IMR-90 (cell line): Measurements from ENCODE around the gene EBF4. TPM values are rescaled to one million over a fixed set of nuclear protein-coding genes. Genes with fewer than 3 reads are reported as not detected.

Experiments used
- ATAC-seq: fragments of 200-7000 bp; cut with Tn5 transposase; 2 replicates; pipeline ENCODE4 v1.9.1; 2020; ENCODE audit warnings: low read depth, mild to moderate bottlenecking, moderate library complexity
- BruUV-seq: library from RNA; stranded (reverse); fragments of 400-500 nt; replicated peaks from 2 replicates; lab custom pipeline; 2021; lab: Mats Ljungman, UMichigan
- CTCF ChIA-PET: fragments of 300-600 bp; formaldehyde crosslinking; extraction: SDS; loops from one replicate; lab custom pipeline; 2021; ENCODE audit warnings: antibody characterized with exemption; lab: Yijun Ruan, JAX
- POLR2A ChIA-PET: fragments of 300-600 bp; sonication (Branson Sonifier 250); formaldehyde crosslinking; loops from one replicate; lab custom pipeline; 2022; ENCODE audit warnings: antibody characterized with exemption; ENCODE audit not compliant: unreplicated experiment; lab: Charles Lee
- DNase-seq: peaks from one replicate; pipeline ENCODE4 v3.0.0; 2013
- H2AFZ ChIP-seq: replicated peaks from 2 replicates; pipeline ENCODE3; 2013; ENCODE audit warnings: low read length, mild to moderate bottlenecking; ENCODE audit not compliant: poor library complexity
- H2AK5ac ChIP-seq: 2 replicates; pipeline ENCODE4 v1.6.1; 2013; ENCODE audit warnings: low read depth, low read length, inconsistent platforms
- H2AK9ac ChIP-seq: replicated peaks from 2 replicates; pipeline ENCODE3; 2013; ENCODE audit warnings: mild to moderate bottlenecking, low read depth, low read length, moderate library complexity; ENCODE audit not compliant: poor library complexity
- H2BK120ac ChIP-seq: 2 replicates; pipeline ENCODE4 v1.6.1; 2013; ENCODE audit warnings: low read depth, low read length, inconsistent platforms
- H2BK15ac ChIP-seq: 3 replicates; pipeline ENCODE4 v1.6.1; 2013; ENCODE audit warnings: low read depth, low read length, inconsistent platforms
- H2BK20ac ChIP-seq: 2 replicates; pipeline ENCODE4 v1.6.1; 2013; ENCODE audit warnings: low read depth, mild to moderate bottlenecking, inconsistent platforms, low read length, moderate library complexity
- H2BK5ac ChIP-seq: 2 replicates; pipeline ENCODE4 v1.6.1; 2013; ENCODE audit warnings: mild to moderate bottlenecking, low read depth, low read length, inconsistent platforms; ENCODE audit not compliant: poor library complexity, severe bottlenecking
- H3K14ac ChIP-seq: replicated peaks from 2 replicates; pipeline ENCODE4 v1.6.1; 2013; ENCODE audit warnings: low read depth, low read length, inconsistent platforms
- H3K18ac ChIP-seq: 2 replicates; pipeline ENCODE4 v1.6.1; 2013; ENCODE audit warnings: low read depth, low read length, control low read depth
- H3K23ac ChIP-seq: 2 replicates; pipeline ENCODE4 v1.6.1; 2013; ENCODE audit warnings: low read depth, low read length, inconsistent platforms
- H3K27ac ChIP-seq: 2 replicates; pipeline ENCODE4 v1.5.1; 2013; ENCODE audit warnings: mild to moderate bottlenecking, control low read depth, low read length; ENCODE audit not compliant: insufficient read depth
- H3K27me3 ChIP-seq: 2 replicates; pipeline ENCODE4 v1.6.1; 2013; ENCODE audit warnings: low read length; ENCODE audit not compliant: control insufficient read depth, insufficient read depth
- H3K36me3 ChIP-seq: 2 replicates; pipeline ENCODE4 v1.6.1; 2013; ENCODE audit warnings: low read length, mixed read lengths; ENCODE audit not compliant: control insufficient read depth, insufficient read depth
- H3K4ac ChIP-seq: 2 replicates; pipeline ENCODE4 v1.6.1; 2013; ENCODE audit warnings: low read depth, low read length, inconsistent platforms
- H3K4me1 ChIP-seq: 2 replicates; pipeline ENCODE4 v1.6.1; 2013; ENCODE audit warnings: low read length, mixed read lengths; ENCODE audit not compliant: control insufficient read depth, insufficient read depth
- H3K4me2 ChIP-seq: 2 replicates; pipeline ENCODE4 v1.6.1; 2013; ENCODE audit warnings: low read depth, mild to moderate bottlenecking, control low read depth, low read length, moderate library complexity
- H3K4me3 ChIP-seq: 2 replicates; pipeline ENCODE4 v1.5.1; 2013; ENCODE audit warnings: low read depth, mild to moderate bottlenecking, control low read depth, low read length, moderate library complexity; ENCODE audit not compliant: insufficient read depth
- H3K56ac ChIP-seq: 2 replicates; pipeline ENCODE4 v1.6.1; 2013; ENCODE audit warnings: low read length, inconsistent platforms; ENCODE audit not compliant: insufficient read depth; ENCODE audit errors: extremely low read depth
- H3K79me1 ChIP-seq, 2 experiments: 2 replicates each; pipeline ENCODE4 v1.6.1; 2013; ENCODE audit warnings: low read length in 2 of 2, inconsistent platforms in 1 of 2, low read depth in 1 of 2
- H3K9ac ChIP-seq: 2 replicates; pipeline ENCODE4 v1.6.1; 2013; ENCODE audit warnings: low read depth, low read length, control low read depth
- H3K9me1 ChIP-seq: 2 replicates; pipeline ENCODE4 v1.6.1; 2013; ENCODE audit warnings: low read length, inconsistent platforms; ENCODE audit not compliant: insufficient read depth
- H3K9me3 ChIP-seq: 2 replicates; pipeline ENCODE4 v1.6.1; 2013; ENCODE audit warnings: low read length; ENCODE audit not compliant: control insufficient read depth, insufficient read depth
- H4K20me1 ChIP-seq: 2 replicates; pipeline ENCODE4 v1.6.1; 2013; ENCODE audit warnings: low read length, inconsistent platforms; ENCODE audit not compliant: insufficient read depth
- H4K5ac ChIP-seq: 2 replicates; pipeline ENCODE4 v1.6.1; 2013; ENCODE audit warnings: mild to moderate bottlenecking, low read depth, low read length, control low read depth
- H4K8ac ChIP-seq, 2 experiments: 2 replicates each; pipeline ENCODE4 v1.6.1; 2013; ENCODE audit warnings: low read depth in 2 of 2, low read length in 2 of 2, control low read depth in 1 of 2, inconsistent platforms in 1 of 2
- H4K91ac ChIP-seq: 2 replicates; pipeline ENCODE4 v1.6.1; 2013; ENCODE audit warnings: low read depth, low read length, inconsistent platforms; ENCODE audit not compliant: insufficient read depth
- BHLHE40 ChIP-seq: fragments of 150-350 bp; IDR thresholded peaks from 2 replicates; pipeline ENCODE4 v1.6.1; 2016; ENCODE audit warnings: mild to moderate bottlenecking, low read depth, low read length
- CHD1 ChIP-seq: IDR thresholded peaks from 2 replicates; pipeline ENCODE4 v1.6.1; 2012; ENCODE audit warnings: low read depth, low read length, improper control_type of control experiment
- CTCF ChIP-seq: conservative IDR thresholded peaks from 2 replicates; pipeline ENCODE4 v1.5.1; 2012; ENCODE audit warnings: mild to moderate bottlenecking, low read depth, low read length, improper control_type of control experiment
- ELK1 ChIP-seq: fragments of 150-350 bp; IDR thresholded peaks from 2 replicates; pipeline ENCODE4 v1.6.1; 2016; ENCODE audit warnings: low read depth, mild to moderate bottlenecking, low read length, moderate library complexity, borderline replicate concordance
- FOS ChIP-seq: fragments of 150-350 bp; IDR thresholded peaks from 2 replicates; pipeline ENCODE4 v1.6.1; 2016; ENCODE audit warnings: low read depth, low read length
- MAFK ChIP-seq: IDR thresholded peaks from 2 replicates; pipeline ENCODE4 v1.6.1; 2012; ENCODE audit warnings: low read depth, low read length, improper control_type of control experiment
- MAZ ChIP-seq: IDR thresholded peaks from 2 replicates; pipeline ENCODE4 v1.6.1; 2012; ENCODE audit warnings: low read depth, mild to moderate bottlenecking, low read length, improper control_type of control experiment, moderate library complexity, borderline replicate concordance
- MXI1 ChIP-seq: IDR thresholded peaks from 2 replicates; pipeline ENCODE4 v1.6.1; 2012; ENCODE audit warnings: low read depth, mild to moderate bottlenecking, low read length, moderate library complexity, borderline replicate concordance
- NFE2L2 ChIP-seq: fragments of 150-350 bp; IDR thresholded peaks from 2 replicates; pipeline ENCODE4 v1.6.1; 2016; ENCODE audit warnings: low read depth, mild to moderate bottlenecking, low read length
- POLR2A ChIP-seq: IDR thresholded peaks from 2 replicates; pipeline ENCODE4 v1.6.1; 2012; ENCODE audit warnings: mild to moderate bottlenecking, low read depth, low read length
- RFX5 ChIP-seq: IDR thresholded peaks from 2 replicates; pipeline ENCODE4 v1.8.0; 2012; ENCODE audit warnings: low read depth, mild to moderate bottlenecking, low read length, moderate library complexity
- SMC3 ChIP-seq: fragments of 150-350 bp; IDR thresholded peaks from 2 replicates; pipeline ENCODE4 v1.6.1; 2016; ENCODE audit warnings: low read depth, mild to moderate bottlenecking, antibody characterized with exemption, low read length, moderate library complexity
- USF2 ChIP-seq: fragments of 150-350 bp; IDR thresholded peaks from 2 replicates; pipeline ENCODE4 v1.6.1; 2017; ENCODE audit warnings: mild to moderate bottlenecking, antibody characterized with exemption, low read length, low read depth
- WGBS, 2 experiments: methylation state at CpG; one replicate each; pipeline versions ENCODE4 v1.1.5 to v1.1.7; 2013; ENCODE audit warnings: missing lambda C conversion rate in 2 of 2; ENCODE audit not compliant: insufficient read length in 1 of 2; ENCODE audit errors: extremely low coverage in 2 of 2; 5-methylcytosine and 5-hydroxymethylcytosine counted together
- dilution Hi-C: fragments of 300-500 bp; cut with HindIII; formaldehyde crosslinking; loops from one replicate; pipeline ENCODE4 v1.14.3; 2018; ENCODE audit warnings: low sequenced_read_pairs; ENCODE audit not compliant: unreplicated experiment
- in situ Hi-C: fragments of 300-500 bp; cut with MboI; formaldehyde crosslinking; loops from 3 replicates; pipeline ENCODE4 v1.14.3; 2019; ENCODE audit warnings: low sequenced_read_pairs, inconsistent platforms, mixed read lengths
- intact Hi-C: fragments of 100-400 bp; cut with micrococcal nuclease; formaldehyde crosslinking; loops from 2 replicates; pipeline ENCODE4 v1.10.0; 2022
- polyA plus RNA-seq, 3 experiments: library from polyadenylated mRNA; depleted of rRNA; stranded (reverse); fragments of >200 nt; gene quantifications; 2 replicates each; pipeline ENCODE4 v1.2.3, GENCODE V29; 2012; ENCODE audit warnings: low replicate concordance in 1 of 3
- total RNA-seq: library from RNA; depleted of rRNA; stranded (reverse); fragments of >200 nt; gene quantifications from 2 replicates; pipeline ENCODE4 v1.2.3, GENCODE V29; 2012

EBF4 gene
- total and polyA plus RNA-seq, 2 of the 4 experiments (the other 2 are of a cell fraction) = 0.18 to 1.1 TPM

GRCh38 chr20:2749951-2750490 is 57.4 kb downstream of the EBF4 start:
- no peak overlapping the region for H2BK5ac ChIP-seq
- dilution Hi-C loops = no loop called here
- 11% methylated on average over 5 of the region's 30 CpGs; no CpG with 5 or more reads in 1 of the 2 experiments for WGBS, 2 experiments

More at GRCh38 chr20:2749951-2750490, 57.4 kb downstream of the EBF4 start:
- H3K23ac ChIP-seq = no peak overlapping the region
- ChIA-PET CTCF (no interaction called here), POLR2A (no interaction called here)
- no peak for TF ChIP-seq RFX5
- TF ChIP-seq BHLHE40 = no peak
- TF ChIP-seq MAZ = no peak
- TF ChIP-seq MXI1 = no peak
- TF ChIP-seq ELK1 = no peak
- no peak for TF ChIP-seq CHD1
- TF ChIP-seq FOS = no peak
- no peak for TF ChIP-seq SMC3
- TF ChIP-seq USF2 = no peak
- TF ChIP-seq POLR2A = no peak
- TF ChIP-seq CTCF = no peak
- TF ChIP-seq NFE2L2 = no peak
- no peak for TF ChIP-seq MAFK
- no peak overlapping the region for H3K18ac ChIP-seq
- H3K27ac ChIP-seq = no peak overlapping the region
- no peak overlapping the region for H2AK9ac ChIP-seq
- no peak overlapping the region for H3K9ac ChIP-seq
- H2BK120ac ChIP-seq = no peak overlapping the region
- H4K8ac ChIP-seq = no peak overlapping the region
- H3K9me3 ChIP-seq = no peaks in the 10 kb centered on the region
- no peak overlapping the region for H3K4me3 ChIP-seq
- no peak overlapping the region for H3K14ac ChIP-seq
- no peak overlapping the region for H3K4ac ChIP-seq
- H3K9me1 ChIP-seq = peaks cover 2% of the 10 kb centered on the region; the same call in 1 of the 2 replicates
- peaks cover 8% of the 10 kb centered on the region; the same call in 1 of the 2 replicates for H3K4me1 ChIP-seq
- DNase-seq = no peak
- H2AFZ ChIP-seq = no peak overlapping the region
- H2BK20ac ChIP-seq = no peak overlapping the region
- H3K4me2 ChIP-seq = no peak overlapping the region
- no peak overlapping the region for H3K56ac ChIP-seq
- ATAC-seq = no peak
- H4K5ac ChIP-seq = no peak overlapping the region
- H2BK15ac ChIP-seq = no peak overlapping the region
- no TSS peak for BruUV-seq
- H4K20me1 ChIP-seq = no peaks in the 10 kb centered on the region
- H4K91ac ChIP-seq = no peak overlapping the region
- no peaks in the 10 kb centered on the region for H3K79me1 ChIP-seq
- no peak overlapping the region for H2AK5ac ChIP-seq
- intact Hi-C loops = no loop called here
- H3K36me3 ChIP-seq = no peaks in the 10 kb centered on the region
- H3K27me3 ChIP-seq = peaks cover 57% of the 10 kb centered on the region
- in situ Hi-C loops = loop anchor here (5.0 to 10.0 kb wide), 2 partner anchors 102 to 245 kb away; no protein-coding TSS in a partner anchor
